Astrocyte (in vitro differentiated cells and primary cell): Measurements from ENCODE around the gene SNAPC4. TPM values are rescaled to one million over a fixed set of nuclear protein-coding genes. Genes with fewer than 3 reads are reported as not detected.

Source experiments
- DNase-seq: peaks from one replicate; pipeline ENCODE4 v3.0.0-alpha.2; 2010; ENCODE audit warnings: low read depth
- FAIRE-seq: peaks from 2 replicates; lab custom pipeline; 2011; peaks lifted over from hg19 to GRCh38; lab: Jason Lieb, UNC
- H2AFZ ChIP-seq: 2 replicates; pipeline ENCODE4 v1.6.0; 2012; ENCODE audit warnings: low read depth, low read length, inconsistent platforms
- H3K27ac ChIP-seq: 2 replicates; pipeline ENCODE4 v1.5.1; 2011; ENCODE audit warnings: low read depth, low read length, inconsistent platforms
- H3K27me3 ChIP-seq: 2 replicates; pipeline ENCODE4 v1.6.0; 2011; ENCODE audit warnings: low read length, inconsistent platforms; ENCODE audit not compliant: insufficient read depth
- H3K36me3 ChIP-seq: 2 replicates; pipeline ENCODE4 v1.5.1; 2011; ENCODE audit warnings: low read length, inconsistent platforms; ENCODE audit not compliant: insufficient read depth
- H3K4me1 ChIP-seq: 2 replicates; pipeline ENCODE4 v1.5.1; 2011; ENCODE audit warnings: low read length, inconsistent platforms; ENCODE audit not compliant: insufficient read depth
- H3K4me2 ChIP-seq: 2 replicates; pipeline ENCODE4 v1.6.0; 2012; ENCODE audit warnings: low read length, inconsistent platforms
- H3K4me3 ChIP-seq: 2 replicates; pipeline ENCODE4 v1.5.1; 2011; ENCODE audit warnings: low read depth, mild to moderate bottlenecking, low read length, inconsistent platforms; ENCODE audit not compliant: insufficient read depth
- H3K79me2 ChIP-seq: 2 replicates; pipeline ENCODE4 v1.6.0; 2012; ENCODE audit warnings: mild to moderate bottlenecking, low read length, inconsistent platforms; ENCODE audit not compliant: insufficient read depth
- H3K9ac ChIP-seq: 2 replicates; pipeline ENCODE4 v1.6.0; 2012; ENCODE audit warnings: mild to moderate bottlenecking, low read length, inconsistent platforms
- H3K9me3 ChIP-seq: 2 replicates; pipeline ENCODE4 v1.5.1; 2012; ENCODE audit warnings: low read depth, mild to moderate bottlenecking, low read length, inconsistent platforms; ENCODE audit not compliant: insufficient read depth
- H4K20me1 ChIP-seq: 2 replicates; pipeline ENCODE4 v1.6.0; 2012; ENCODE audit warnings: low read length, inconsistent platforms; ENCODE audit not compliant: insufficient read depth
- H3K27ac Mint-ChIP-seq: one replicate; pipeline ENCODE4 v1.8.0; 2021; ENCODE audit warnings: mild to moderate bottlenecking, mixed read lengths; ENCODE audit not compliant: unreplicated experiment
- H3K27me3 Mint-ChIP-seq: one replicate; pipeline ENCODE4 v1.8.0; 2021; ENCODE audit warnings: low read depth, mixed read lengths; ENCODE audit not compliant: unreplicated experiment
- H3K36me3 Mint-ChIP-seq: one replicate; pipeline ENCODE4 v1.8.0; 2021; ENCODE audit warnings: low read depth, mixed read lengths; ENCODE audit not compliant: unreplicated experiment
- H3K4me1 Mint-ChIP-seq: one replicate; pipeline ENCODE4 v1.8.0; 2021; ENCODE audit warnings: low read depth, mixed read lengths; ENCODE audit not compliant: unreplicated experiment
- H3K4me3 Mint-ChIP-seq: one replicate; pipeline ENCODE4 v1.8.0; 2021; ENCODE audit warnings: mild to moderate bottlenecking, moderate library complexity, mixed read lengths; ENCODE audit not compliant: unreplicated experiment
- H3K9me3 Mint-ChIP-seq: one replicate; pipeline ENCODE4 v1.8.0; 2021; ENCODE audit warnings: mild to moderate bottlenecking, mixed read lengths; ENCODE audit not compliant: unreplicated experiment
- EZH2 ChIP-seq: IDR thresholded peaks from 2 replicates; pipeline ENCODE4 v1.6.1; 2012; ENCODE audit warnings: mild to moderate bottlenecking, low read length, inconsistent platforms; ENCODE audit not compliant: insufficient read depth
- total RNA-seq: library from RNA; stranded (reverse); gene quantifications from 2 replicates; pipeline ENCODE4 v1.2.1, GENCODE V29; 2021
- TF ChIP-seq, protein P1 (sequence below): IDR thresholded peaks from 2 replicates; pipeline ENCODE4 v1.5.1; 2011; ENCODE audit warnings: low read depth, mild to moderate bottlenecking, inconsistent platforms, low read length, moderate library complexity; ENCODE audit not compliant: insufficient read depth

The SNAPC4 gene
- total RNA-seq, 1 donor from 2014 or later, result 18.6 TPM

DNA sequence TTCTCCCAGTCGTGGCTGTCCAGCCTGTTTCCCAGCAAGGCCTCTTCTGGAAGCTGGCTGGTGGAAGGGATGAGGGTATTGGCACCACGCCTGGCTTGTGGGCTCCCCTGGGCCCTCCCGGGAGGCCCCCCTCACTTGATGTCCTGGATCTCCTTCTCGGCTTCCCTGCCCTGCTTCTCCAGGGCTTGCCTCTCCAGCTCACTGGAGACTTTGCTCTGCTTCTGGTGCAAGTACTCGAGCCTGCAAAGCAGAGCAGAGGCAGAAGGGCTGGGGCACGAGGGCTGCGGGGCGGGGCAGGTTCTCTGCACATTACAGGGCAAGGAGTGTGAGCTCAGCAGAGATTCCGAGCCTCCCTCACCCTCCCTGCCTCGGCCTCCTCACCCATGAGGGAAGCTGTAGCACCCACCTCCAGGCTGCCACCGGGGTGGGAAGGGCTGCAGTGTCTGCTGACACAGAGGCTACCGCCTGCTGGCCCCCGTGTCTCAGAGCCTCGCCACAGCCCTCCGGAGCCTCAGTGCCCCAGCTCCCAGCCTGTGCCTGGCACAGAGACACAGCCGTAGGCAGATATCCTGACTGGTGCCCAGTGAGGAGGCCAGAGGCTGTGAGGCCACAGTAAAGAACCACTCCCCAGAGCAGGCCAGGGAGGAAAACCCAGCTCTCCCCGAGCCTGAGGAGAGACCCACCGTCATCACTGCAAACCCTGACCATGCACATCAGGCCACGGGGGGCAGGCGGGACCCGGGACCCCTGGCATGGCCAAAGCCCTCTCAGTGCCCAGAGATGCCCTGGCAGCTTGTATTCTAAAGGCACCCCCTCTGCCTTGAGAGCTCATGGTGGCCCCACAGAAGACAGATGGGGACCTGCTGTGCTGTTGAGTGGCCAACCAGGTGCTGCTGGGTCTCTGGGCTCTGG, 7.2 kb downstream of the SNAPC4 start:
- FAIRE-seq (no peak), DNase-seq (no peak)
- H3K27me3 ChIP-seq, result no peaks in the 10 kb centered on the region
- Mint-ChIP-seq H3K4me1 (no peaks in the 10 kb centered on the region), H3K4me3 (no peak overlapping the region), H3K27me3 (no peaks in the 10 kb centered on the region), H3K27ac (no peak overlapping the region), H3K9me3 (no peaks in the 10 kb centered on the region), H3K36me3 (peaks cover 27% of the 10 kb centered on the region)
- H3K27ac ChIP-seq, result no peak overlapping the region
- no peaks in the 10 kb centered on the region for H3K9me3 ChIP-seq
- H4K20me1 ChIP-seq, result peaks cover 44% of the 10 kb centered on the region
- no peak overlapping the region for H3K9ac ChIP-seq
- H3K36me3 ChIP-seq, result peaks cover 32% of the 10 kb centered on the region
- H2AFZ ChIP-seq, result no peak overlapping the region
- H3K79me2 ChIP-seq, result peaks cover 18% of the 10 kb centered on the region
- TF ChIP-seq, protein P1, sequence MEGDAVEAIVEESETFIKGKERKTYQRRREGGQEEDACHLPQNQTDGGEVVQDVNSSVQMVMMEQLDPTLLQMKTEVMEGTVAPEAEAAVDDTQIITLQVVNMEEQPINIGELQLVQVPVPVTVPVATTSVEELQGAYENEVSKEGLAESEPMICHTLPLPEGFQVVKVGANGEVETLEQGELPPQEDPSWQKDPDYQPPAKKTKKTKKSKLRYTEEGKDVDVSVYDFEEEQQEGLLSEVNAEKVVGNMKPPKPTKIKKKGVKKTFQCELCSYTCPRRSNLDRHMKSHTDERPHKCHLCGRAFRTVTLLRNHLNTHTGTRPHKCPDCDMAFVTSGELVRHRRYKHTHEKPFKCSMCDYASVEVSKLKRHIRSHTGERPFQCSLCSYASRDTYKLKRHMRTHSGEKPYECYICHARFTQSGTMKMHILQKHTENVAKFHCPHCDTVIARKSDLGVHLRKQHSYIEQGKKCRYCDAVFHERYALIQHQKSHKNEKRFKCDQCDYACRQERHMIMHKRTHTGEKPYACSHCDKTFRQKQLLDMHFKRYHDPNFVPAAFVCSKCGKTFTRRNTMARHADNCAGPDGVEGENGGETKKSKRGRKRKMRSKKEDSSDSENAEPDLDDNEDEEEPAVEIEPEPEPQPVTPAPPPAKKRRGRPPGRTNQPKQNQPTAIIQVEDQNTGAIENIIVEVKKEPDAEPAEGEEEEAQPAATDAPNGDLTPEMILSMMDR, result no peak
- TF ChIP-seq EZH2, result no peak
- H3K4me2 ChIP-seq, result no peak overlapping the region
- no peak overlapping the region for H3K4me3 ChIP-seq
- no peaks in the 10 kb centered on the region for H3K4me1 ChIP-seq

DNA sequence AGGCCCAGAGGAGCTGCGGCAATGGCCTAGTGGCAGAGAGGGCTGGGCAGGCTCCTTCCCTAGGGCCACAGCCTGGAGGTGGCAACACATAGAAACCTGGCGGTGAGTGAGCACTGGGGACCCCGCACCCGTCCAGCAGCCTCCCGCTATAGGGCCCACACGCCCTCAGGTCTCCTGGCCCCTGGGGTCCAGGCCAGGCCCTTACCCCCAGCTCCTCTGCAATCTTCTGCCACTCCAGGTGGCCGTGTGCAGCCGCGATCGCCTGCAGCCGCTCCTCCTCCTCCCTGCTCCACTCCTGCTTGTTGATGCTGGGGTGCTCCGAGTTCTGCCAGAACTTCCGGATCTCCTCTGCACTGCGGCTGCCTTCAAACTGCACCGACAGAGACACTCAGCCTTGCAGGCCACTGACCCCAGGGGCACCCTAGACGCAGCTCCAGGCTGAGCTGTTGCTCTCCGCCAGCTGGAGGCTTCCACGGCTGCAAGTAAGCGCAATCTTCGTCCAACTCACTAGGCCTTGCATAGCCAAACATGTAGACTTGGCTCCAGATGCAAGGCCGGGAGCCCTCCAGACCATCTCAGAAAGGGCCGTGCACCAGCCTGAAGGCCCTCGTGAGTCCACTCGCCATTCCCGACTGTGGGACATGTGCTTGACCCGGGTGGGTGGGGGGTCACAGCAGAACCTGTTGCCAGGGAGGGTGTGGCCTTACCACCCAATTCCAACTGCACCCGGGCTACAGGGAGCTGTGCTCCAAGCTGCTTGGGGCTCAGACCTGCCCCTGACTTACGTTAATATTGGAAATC, 8.0 kb downstream of the SNAPC4 start:
- Mint-ChIP-seq H3K4me1 (no peaks in the 10 kb centered on the region), H3K27me3 (no peaks in the 10 kb centered on the region), H3K27ac (peak overlapping the region; percentile 63), H3K36me3 (peaks cover 25% of the 10 kb centered on the region), H3K9me3 (no peaks in the 10 kb centered on the region), H3K4me3 (no peak overlapping the region)
- TF ChIP-seq EZH2, result no peak
- TF ChIP-seq, protein P1, result no peak
- H3K27me3 ChIP-seq, result no peaks in the 10 kb centered on the region
- no peak for DNase-seq
- H3K4me3 ChIP-seq, result no peak overlapping the region
- no peaks in the 10 kb centered on the region for H3K9me3 ChIP-seq
- H3K4me2 ChIP-seq, result no peak overlapping the region
- FAIRE-seq, result no peak
- peaks cover 34% of the 10 kb centered on the region for H3K36me3 ChIP-seq
- H3K27ac ChIP-seq, result no peak overlapping the region
- no peak overlapping the region for H3K9ac ChIP-seq
- peaks cover 41% of the 10 kb centered on the region for H4K20me1 ChIP-seq
- H3K4me1 ChIP-seq, result no peaks in the 10 kb centered on the region
- H3K79me2 ChIP-seq, result peaks cover 12% of the 10 kb centered on the region
- no peak overlapping the region for H2AFZ ChIP-seq
